Limb (tissue), 2 donors: Measurements from ENCODE around the gene NRXN3.

ENCODE experiments used
- DNase-seq, 2 donors: peaks; one replicate each; pipeline ENCODE4 v3.0.0-alpha.2; 2016; ENCODE audit errors: extremely low spot score in 2 of 2

NRXN3 gene

DNA sequence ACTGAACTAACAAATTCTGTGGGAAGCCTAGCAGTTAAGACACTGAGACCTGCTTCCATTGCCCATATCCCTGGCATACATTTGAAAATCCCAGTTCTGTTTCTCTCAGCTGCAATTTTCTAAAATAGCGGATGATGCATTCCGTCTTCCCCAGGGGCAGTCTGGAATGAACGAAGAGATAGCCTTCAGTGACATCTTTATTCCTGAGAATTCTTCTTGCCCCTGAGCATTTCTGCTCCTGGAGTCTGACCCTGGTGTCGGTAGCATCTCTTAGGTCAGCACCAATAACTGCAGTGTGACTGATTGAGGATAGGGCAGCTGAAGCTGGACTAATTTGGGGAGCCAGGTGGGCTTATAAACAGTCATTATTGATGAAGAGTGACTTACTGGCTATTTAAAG, 1488.6 kb downstream of the NRXN3 start:
- no peak for DNase-seq

DNA sequence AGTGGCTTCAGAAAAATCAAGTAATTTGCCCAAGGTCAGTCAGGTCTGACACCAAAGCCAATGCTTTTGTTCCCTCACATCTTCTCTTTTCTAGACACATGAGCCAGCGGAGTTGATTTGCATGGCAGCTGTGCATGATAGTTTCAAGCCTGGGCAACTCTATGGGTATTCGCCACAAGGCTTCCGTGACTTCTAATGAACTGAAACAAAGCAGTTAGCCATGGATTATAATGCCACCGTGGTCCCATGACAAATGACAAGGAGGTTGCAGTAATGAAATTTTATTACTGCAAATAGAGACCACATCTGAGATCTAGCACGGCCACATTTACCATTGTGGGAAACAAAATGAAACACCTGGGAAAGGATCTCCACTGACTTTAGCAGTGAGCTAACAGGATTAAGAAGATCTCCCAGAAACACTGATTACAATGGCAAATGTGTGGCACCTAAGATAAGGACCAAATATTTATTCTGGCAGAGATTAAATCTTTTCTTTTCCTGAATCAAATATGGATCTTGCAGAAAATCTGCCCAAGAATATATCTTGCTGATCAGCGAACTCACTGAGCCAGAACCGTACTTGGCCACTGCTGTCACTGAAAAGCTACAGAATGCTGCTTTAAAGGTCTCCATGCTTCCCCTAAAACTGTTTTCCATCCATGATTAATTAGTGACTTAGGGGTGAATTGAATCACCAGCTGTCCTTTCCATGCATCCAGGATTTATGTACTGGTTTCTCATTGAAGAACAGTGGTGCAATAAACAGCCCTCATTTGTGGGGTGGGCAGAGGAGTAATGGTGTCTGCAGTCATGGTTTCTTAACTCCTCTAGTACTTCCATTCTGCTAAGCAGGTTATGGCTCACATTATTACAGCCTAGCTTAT, 1490.1 kb downstream of the NRXN3 start:
- no peak for DNase-seq

DNA sequence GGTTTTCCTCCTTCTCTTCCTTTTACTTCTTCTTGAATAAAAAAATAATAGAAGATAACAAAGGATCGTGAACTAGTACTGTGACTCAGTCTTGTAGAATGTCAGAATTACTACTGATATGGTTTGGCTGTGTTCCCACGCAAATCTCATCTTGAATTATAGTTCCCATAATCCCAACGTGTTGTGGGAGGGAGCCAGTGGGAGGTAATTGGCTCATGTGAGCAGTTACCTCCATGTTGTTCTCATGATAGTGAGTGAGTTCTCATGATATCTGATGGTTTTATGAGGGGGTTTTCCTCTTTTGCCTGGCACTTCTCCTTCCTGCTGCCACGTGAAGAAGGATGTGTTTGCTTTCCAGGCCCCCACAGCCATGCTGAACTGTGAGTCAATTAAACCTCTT, 1491.6 kb downstream of the NRXN3 start:
- DNase-seq: no peak

DNA sequence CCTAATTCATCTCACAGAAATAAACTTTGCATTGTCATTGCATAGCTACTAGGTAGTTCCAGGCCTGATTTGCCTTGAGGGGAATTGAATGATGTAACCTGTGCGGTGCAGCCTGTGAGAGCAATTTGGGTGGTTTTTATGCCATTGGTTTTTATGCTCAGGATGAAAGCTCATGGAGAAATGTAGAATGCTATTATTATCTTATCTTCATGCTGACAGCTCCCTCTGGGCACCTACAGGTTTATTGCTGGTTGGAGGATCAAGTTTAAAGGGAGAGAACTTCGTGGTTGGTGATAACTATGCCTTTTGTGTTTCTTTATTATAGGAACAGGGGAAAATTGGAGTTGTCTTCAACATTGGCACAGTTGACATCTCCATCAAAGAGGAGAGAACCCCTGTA, 1493.3 kb downstream of the NRXN3 start:
- no peak for DNase-seq

DNA sequence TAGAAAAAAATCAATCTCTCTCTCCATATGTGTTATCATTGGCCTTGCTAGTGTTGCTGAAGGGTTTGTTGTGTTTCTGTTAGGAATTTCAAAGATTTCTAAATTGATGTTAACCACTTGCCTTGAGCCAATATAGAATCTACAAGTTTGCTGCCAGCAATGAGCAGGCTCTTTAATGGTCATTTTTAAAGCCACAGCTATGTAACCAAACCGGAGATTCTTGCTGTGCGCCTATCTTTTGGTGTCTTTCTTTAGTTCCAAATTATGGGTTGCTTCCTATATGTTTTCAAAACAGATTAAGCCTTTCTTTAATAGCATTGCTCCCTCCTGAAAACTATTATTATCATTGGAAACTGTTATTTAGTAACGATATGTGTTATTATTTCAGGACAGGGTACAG, 1495.4 kb downstream of the NRXN3 start:
- no peak for DNase-seq

DNA sequence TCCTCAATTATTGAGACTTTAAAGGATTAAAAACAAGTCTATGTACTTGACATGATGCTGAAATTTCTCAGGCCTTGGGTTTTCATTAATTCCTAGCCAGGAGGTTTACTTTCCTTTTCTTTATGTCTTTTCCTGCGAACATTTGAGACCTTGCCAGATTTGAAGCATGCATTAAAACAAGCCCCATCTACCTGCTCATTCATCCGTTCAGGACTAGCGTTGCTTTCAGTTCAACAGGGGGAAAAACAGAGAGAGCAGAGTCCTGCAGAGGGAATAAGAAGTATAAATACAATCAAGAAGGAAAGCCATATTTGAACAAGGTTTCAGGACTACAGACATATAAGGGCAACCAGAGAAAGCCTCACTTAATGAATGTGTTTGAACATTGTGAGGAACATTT, 1498.8 kb downstream of the NRXN3 start:
- no peak for DNase-seq

DNA sequence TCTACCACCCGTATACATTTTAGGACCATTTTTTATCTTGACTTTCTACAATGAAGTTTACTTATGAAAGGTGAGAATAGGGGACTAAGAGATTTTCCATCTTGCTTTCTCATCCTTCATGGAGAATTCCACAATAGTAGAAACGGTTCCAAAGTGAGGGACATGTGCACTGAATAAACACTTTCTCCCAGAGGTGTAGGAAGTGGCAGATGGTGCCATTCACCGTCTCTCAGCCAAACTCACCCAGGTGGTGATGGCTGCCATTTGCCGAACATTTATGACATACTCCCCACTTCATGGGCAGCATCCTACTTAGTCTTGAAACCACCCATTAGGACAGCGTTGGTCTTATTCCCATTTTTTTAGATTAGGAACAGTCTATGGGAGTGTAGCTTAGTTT, 1500.6 kb downstream of the NRXN3 start:
- no peak for DNase-seq

DNA sequence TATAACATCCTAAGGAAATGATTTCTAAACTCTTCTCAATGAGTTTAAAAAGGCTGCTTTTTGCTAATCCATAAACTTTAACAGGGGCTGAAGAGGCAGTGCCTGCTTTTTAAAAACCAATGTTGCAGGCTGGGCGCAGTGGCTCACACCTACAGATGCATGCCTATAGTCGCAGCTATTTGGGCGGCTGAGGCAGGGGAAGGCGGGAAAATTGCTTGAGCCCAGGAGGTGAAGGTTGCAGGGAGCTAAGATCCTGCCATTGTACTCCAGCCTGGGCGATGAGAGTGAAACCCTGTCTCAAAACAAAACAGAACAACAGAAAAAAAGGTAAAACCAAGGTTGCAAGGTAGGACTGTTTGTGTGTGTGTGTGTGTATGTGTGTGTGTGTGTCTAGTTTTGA, 1509.9 kb downstream of the NRXN3 start:
- no peak for DNase-seq

DNA sequence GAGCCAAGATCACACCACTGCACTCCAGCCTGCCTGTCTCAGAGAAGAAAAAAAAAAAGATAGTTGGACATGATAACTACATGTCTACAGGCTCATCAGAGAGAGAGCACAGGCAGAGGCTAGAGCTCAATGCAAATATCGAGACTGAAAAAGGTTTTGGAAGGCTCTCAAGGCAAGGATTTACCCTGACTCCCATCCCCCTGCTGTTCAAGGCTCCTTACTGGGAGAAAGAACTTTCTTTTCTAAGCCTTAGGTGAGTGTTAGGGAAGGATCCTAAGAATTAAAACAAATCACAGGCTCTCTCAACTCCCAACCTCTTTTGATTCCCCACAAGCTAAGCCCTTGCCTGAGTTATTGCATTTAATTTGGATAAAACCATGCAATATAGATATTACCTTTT, 1516.0 kb downstream of the NRXN3 start:
- DNase-seq: no peak

DNA sequence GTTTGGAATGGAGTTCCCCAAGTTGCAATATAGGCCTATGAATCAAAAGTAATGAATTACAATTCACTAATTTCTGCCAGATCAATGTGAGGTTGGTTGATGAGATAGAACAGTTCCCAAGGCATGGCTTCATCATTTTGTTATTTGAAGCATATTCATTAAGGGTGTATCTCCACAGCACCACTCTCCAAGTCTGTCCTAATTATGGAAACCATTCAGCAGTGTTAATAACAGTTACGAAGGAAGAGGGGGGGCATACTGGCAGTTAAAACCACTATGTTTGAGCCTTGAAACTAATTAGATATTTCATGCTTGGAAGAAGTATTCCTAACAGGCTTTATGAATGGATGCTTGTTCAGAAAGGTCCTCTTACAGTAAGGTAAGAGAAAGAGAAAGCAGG, 1520.8 kb downstream of the NRXN3 start:
- no peak for DNase-seq

DNA sequence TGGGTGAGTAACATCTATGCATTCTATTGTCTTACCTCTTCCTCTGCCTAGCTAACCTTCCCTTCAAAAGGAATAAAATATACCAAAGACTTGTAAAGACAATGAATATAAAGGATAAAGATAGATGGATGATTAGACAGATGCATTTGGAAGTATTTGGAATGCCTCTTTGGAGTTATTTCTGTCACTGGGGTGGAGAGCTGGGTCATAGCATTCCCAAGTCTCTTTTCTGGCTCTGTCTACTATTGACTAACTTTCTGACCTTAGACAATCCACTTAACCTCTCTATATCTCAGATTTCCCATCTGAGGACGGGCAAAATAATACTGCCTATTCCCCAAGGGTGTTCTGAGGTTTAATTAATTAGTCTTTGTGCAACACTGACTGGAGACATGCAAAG, 1523.8 kb downstream of the NRXN3 start:
- no peak for DNase-seq

DNA sequence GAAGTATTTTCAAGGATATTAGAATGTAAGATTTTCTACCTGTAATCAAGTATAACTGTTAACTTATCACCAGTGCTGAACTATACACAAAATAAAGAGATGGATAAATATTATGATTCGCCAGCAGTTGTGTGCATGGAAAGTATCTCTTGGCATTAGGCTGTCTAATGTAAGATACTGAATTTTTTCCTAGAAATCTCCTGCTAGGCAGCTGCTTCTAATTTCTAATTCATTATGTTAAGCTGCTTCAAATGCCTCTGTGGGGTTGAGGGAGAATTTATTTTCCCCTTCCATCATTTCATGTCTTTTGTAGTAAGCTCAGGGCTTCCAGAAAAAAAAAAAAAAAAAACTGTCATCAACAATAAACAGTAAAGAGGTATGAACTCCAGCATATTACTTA, 1525.1 kb downstream of the NRXN3 start:
- no peak for DNase-seq

DNA sequence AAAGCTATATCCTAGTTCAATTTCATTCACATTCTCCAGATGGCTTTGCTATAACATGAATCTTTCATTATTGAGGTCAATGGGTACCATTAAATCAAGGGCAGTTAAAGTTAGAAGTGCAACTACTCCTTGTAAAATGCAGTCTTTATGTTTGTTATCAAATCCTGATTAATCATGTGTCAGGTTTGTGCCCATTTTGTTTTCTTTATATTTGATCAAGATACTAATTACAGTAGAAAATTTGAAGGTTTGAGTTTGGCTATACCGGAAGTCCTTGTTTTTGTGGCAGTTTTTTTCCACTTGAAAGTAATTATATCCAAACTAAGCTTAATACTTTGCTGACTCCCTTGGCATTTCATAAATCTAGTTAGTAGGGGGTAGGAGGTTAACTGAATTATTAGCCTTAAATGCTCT, 1528.1 kb downstream of the NRXN3 start:
- no peak for DNase-seq

DNA sequence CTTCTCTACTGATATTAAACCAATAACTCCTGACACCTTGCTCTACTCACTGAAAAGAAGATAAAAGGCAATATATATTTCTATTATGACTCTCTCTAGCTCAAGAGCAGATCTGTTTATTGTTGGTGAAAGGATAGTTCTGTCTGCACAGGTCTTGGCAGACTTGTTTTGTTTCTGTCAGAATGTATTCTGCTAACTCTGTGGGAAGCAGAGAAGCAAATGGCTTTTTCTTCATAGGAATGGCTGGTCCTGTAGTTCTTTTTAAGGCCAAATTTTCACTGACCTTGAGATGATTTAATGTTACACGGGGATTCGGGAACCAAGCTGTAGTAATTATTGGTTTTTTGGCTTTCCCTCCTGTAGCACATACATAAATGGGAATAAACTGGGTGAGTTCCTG, 1529.0 kb downstream of the NRXN3 start:
- no peak for DNase-seq

DNA sequence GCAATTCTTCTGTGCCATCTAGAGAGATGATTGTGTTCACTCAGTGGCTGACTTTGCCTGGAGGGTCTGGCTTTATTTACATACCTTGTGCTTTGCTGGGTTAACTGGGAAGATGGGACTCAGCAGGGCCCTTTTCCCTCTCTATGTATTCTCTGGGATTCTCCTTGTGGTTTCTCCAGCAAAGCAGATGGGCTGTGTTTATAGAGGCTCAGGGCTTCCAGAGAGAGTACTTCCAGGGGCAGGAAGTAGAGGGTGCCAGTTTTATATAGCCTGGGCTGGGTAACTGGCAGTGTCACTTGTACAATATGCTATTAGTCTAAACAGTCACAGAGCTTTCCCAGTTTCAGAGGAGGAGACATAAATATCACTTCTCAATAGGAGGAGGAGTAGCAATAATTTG, 1531.2 kb downstream of the NRXN3 start:
- DNase-seq: no peak

DNA sequence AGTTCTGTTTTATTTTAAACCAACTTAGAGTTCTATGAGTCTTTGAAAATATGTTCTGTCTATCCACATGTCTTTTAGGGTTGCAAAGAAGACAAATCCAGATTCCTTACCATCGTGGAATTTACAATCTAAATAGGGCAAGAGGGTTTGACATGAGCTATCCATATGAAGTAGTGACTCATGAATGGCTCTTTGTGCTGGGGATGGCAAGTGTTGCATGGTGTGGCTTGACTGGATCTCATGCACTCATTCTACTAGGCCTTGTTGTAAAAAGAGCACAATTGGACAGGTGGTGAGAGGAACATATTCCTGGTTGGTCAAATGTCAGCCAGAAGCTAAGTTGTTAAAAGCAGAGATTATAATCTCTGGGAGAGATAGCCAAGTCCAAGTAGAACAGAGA, 1532.0 kb downstream of the NRXN3 start:
- DNase-seq: no peak

DNA sequence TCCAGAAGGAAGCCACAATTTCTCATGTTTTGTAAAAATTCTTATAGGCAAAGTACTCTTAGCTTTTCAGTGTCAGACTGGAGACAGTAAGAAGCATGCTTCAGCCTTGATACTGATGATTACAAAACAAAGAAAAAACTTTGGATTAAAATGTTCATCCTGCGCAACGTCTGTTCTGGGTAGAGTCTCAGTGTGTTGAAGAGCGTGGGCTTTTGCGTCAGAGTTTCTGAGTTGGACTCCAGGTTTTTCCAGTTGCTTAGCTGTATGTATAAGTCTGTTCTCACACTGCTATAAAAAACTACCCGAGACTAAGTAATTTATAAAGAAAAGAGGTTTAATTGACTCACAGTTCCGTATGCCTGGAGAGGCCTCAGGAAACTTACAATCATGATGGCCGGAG, 1533.0 kb downstream of the NRXN3 start:
- DNase-seq: no peak

DNA sequence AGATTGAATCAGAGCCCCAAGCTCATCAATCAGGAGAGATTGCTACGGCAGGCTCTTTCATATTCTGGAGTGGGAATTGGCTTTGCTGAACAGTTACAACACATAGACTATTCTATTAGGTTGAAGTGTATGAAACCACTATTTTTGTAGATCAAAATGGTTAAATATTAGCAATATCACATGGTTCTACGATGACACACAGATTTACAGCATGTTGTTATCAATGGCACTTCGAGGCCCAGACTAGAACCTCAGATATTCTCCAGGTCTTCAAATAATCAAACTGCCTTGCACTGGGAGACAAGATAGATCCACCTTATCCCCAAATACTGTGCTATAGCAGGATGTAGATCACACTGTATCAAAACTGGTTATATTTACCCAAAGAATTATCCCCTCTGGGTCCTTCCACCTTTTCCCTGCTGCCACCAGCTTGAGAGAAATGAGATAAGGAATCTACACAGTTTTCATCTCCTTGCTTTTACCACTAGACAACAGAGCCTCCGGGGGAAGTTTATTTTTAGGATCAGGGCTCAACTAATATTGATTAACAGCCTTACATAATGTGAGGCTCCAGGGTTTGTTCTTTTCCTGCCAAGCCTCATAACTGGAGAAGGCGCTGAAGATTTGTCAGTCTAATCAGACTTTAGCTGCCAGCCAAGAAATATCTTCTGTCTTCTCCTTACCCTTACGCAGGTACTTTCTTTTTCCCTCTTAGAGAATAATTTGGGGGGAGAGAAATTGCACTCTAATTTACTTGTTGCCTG, 1534.1 kb downstream of the NRXN3 start:
- no peak for DNase-seq

DNA sequence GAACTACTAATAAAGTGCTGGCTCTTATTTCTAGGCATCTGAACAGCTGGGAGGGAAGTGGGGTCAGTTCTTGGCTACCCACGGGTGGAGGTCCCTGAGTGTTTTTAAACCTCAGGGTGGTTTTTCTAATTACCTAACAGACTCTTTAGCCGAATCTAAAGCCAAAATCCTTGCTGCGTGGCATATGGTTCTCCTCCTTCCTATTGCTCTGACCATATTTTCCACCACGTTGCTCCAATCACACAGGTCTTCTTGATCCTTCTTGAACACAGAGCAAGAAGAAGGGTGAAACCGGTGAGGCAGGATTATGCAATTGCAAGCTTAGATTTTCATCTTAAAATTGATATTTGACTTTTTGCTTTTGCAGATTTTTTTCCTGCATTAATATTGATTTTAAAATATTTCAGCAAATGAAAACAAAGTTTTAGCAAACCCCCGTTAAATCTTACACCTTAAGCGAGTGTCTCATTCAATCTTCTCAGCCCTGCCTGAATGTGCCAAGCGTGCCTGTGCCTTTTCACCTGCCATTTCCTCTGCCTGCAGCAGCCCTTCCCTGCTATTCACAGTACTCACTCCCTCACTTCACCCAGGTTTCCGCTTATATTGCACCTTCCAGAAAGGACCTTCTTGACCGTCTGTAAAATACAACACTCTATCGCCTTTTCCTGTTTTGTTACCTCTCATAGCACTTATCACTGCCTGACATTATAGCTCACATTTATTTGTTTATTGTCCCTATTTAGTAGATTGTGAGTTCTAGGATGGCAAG, 1535.1 kb downstream of the NRXN3 start:
- DNase-seq: no peak

DNA sequence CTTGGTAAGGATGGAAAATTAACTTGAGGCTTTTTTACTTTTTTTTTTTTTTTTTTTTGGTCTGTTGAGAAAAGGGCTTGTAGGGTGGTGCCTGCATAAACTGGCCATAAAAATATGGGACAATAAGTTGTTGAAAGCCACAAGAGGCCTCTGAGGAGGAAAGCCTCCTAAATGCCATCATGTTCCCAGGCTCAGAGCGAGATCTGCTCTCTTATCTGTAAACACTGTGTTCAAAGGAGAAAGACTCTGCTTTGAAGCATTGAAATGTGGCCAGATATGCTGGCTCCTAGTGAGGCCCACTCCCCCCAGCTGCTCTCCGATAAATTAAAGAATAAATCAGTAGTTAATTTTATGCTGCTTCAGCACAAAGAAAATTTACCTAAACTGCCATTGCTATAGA, 1536.2 kb downstream of the NRXN3 start:
- no peak for DNase-seq

DNA sequence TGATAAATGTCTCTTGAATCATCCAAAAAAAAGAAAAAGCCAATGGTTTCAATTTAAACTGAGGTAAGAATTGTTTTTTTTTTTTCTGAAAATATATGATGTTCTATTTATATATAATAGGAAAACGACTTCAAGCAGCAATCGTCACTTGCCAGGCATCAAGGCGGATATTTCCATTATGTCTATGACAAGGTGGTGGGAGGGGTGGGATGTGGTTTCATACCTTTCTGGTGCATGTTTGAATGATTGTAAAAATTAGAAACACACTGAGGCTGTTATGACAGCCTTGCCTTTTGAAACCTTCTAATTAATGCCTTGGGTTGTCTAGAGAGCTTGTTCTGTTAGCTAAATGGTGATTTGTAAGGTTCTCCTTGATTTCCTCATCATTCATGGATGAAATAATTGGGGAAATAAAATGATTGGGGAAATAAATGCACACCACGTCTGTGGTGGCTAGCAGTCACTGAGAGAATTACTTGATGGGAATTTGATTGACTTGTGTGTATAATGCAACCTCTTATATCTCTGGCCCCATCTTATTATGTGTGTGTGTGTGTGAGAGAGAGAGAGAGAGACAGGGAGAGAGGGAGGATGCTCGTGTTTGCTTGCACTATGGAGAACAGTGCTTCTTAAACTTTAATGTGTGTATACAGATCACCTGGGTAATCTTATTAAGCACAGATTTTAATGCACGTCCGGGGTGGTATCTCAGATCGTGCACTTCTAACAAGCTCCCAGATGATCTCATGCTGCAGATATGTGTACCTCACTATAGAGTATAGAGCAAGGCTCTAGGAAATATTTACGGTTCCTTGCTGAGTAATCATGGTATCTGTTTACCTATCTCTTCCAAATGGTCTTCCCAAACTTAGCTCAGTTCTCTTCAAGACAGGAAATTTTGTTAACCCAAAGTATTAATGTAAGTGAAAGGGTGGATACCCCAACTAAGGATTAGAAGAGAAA, 1538.5 kb downstream of the NRXN3 start:
- no peak for DNase-seq
